CD14-positive monocyte (primary cell): ENCODE data around the gene TNNT2. TPM values are rescaled to one million over a fixed set of nuclear protein-coding genes. Genes with fewer than 3 reads are reported as not detected.
A peak's percentile ranks its signal among the peaks of the same experiment; 100 is the strongest.

Experiments used
- DNase-seq, 3 donors: peaks; one replicate each; pipeline ENCODE4 v3.0.0-alpha.2; 2011 to 2022
- H2AFZ ChIP-seq: 2 replicates; pipeline ENCODE4 v1.6.0; 2012; ENCODE audit warnings: mild to moderate bottlenecking, low read depth, low read length, inconsistent platforms; ENCODE audit not compliant: insufficient read depth, poor library complexity, severe bottlenecking
- H3K27ac ChIP-seq, 2 donors: 1 replicate in 1 of 2; 2 replicates in 1 of 2; pipeline ENCODE4 v1.5.1; 2012 to 2013; ENCODE audit warnings: low read length in 2 of 2, control low read depth in 1 of 2, inconsistent platforms in 1 of 2, low read depth in 1 of 2, mild to moderate bottlenecking in 1 of 2
- H3K27me3 ChIP-seq, 2 donors: one replicate each; pipeline versions ENCODE4 v1.6.0 to v1.6.1; 2011 to 2013; ENCODE audit warnings: low read length in 2 of 2; ENCODE audit not compliant: control insufficient read depth in 2 of 2, insufficient read depth in 2 of 2
- H3K36me3 ChIP-seq, 2 donors: replicated peaks in 1 of 2; 1 replicate in 1 of 2; 2 replicates in 1 of 2; pipeline versions ENCODE4 v1.5.1 to v1.6.1; 2012 to 2013; ENCODE audit warnings: low read length in 2 of 2, control low read depth in 1 of 2, inconsistent platforms in 1 of 2, mild to moderate bottlenecking in 1 of 2; ENCODE audit not compliant: insufficient read depth in 2 of 2, control insufficient read depth in 1 of 2
- H3K4me1 ChIP-seq, 2 donors: 1 replicate in 1 of 2; 2 replicates in 1 of 2; pipeline versions ENCODE4 v1.5.1 to v1.6.1; 2012 to 2013; ENCODE audit warnings: low read length in 2 of 2, control low read depth in 1 of 2, inconsistent platforms in 1 of 2, mild to moderate bottlenecking in 1 of 2, moderate library complexity in 1 of 2; ENCODE audit not compliant: insufficient read depth in 2 of 2, control insufficient read depth in 1 of 2
- H3K4me2 ChIP-seq: replicated peaks from 2 replicates; pipeline ENCODE3; 2012; ENCODE audit warnings: low read length, moderate library complexity, mild to moderate bottlenecking; ENCODE audit not compliant: poor library complexity, severe bottlenecking; ENCODE audit errors: extremely low read depth
- H3K4me3 ChIP-seq, 3 experiments: fragments of 200-600 bp in 1 of 3; sonication (generic) in 1 of 3; replicated peaks in 1 of 3; 1 replicate in 2 of 3; 2 replicates in 1 of 3; pipeline ENCODE4 v1.5.1; 2011 to 2013; ENCODE audit warnings: low read length in 3 of 3, mild to moderate bottlenecking in 3 of 3, control low read depth in 2 of 3, low read depth in 2 of 3, inconsistent platforms in 1 of 3, moderate library complexity in 1 of 3
- H3K79me2 ChIP-seq: 2 replicates; pipeline ENCODE4 v1.6.0; 2012; ENCODE audit warnings: mild to moderate bottlenecking, control low read depth, inconsistent platforms, low read length, moderate library complexity; ENCODE audit not compliant: insufficient read depth
- H3K9ac ChIP-seq: 2 replicates; pipeline ENCODE4 v1.6.0; 2017; ENCODE audit warnings: low read length, mild to moderate bottlenecking; ENCODE audit not compliant: insufficient read depth, poor library complexity, severe bottlenecking
- H3K9me3 ChIP-seq, 2 donors: replicated peaks in 1 of 2; 1 replicate in 1 of 2; 2 replicates in 1 of 2; pipeline versions ENCODE4 v1.5.1 to v1.6.1; 2012 to 2013; ENCODE audit warnings: low read length in 2 of 2, control low read depth in 1 of 2; ENCODE audit not compliant: control insufficient read depth in 1 of 2, insufficient read depth in 1 of 2
- H4K20me1 ChIP-seq: 2 replicates; pipeline ENCODE4 v1.6.0; 2012; ENCODE audit warnings: mild to moderate bottlenecking, low read length, control low read depth, moderate library complexity; ENCODE audit not compliant: insufficient read depth
- H3K27ac Mint-ChIP-seq, 7 donors: one replicate each; pipeline ENCODE4 v1.8.0; 2020; ENCODE audit warnings: mild to moderate bottlenecking in 7 of 7, mixed read lengths in 7 of 7, moderate library complexity in 6 of 7, inconsistent platforms in 2 of 7
- H3K27me3 Mint-ChIP-seq, 3 donors: one replicate each; pipeline ENCODE4 v1.8.0; 2021 to 2022; ENCODE audit warnings: low read depth in 3 of 3, mild to moderate bottlenecking in 3 of 3, mixed read lengths in 3 of 3, moderate library complexity in 3 of 3, inconsistent platforms in 1 of 3
- H3K36me3 Mint-ChIP-seq, 2 donors: one replicate each; pipeline ENCODE4 v1.8.0; 2020; ENCODE audit warnings: mixed read lengths in 2 of 2, inconsistent platforms in 1 of 2, mild to moderate bottlenecking in 1 of 2
- H3K4me1 Mint-ChIP-seq: one replicate; pipeline ENCODE4 v1.8.0; 2020; ENCODE audit warnings: mild to moderate bottlenecking, mixed read lengths
- H3K4me3 Mint-ChIP-seq, 2 donors: one replicate each; pipeline ENCODE4 v1.8.0; 2020; ENCODE audit warnings: mild to moderate bottlenecking in 2 of 2, mixed read lengths in 2 of 2, moderate library complexity in 1 of 2
- H3K9me3 Mint-ChIP-seq, 7 donors: one replicate each; pipeline ENCODE4 v1.8.0; 2020 to 2022; ENCODE audit warnings: mixed read lengths in 7 of 7, mild to moderate bottlenecking in 6 of 7, moderate library complexity in 6 of 7, inconsistent platforms in 2 of 7
- WGBS: methylation state at CpG from one replicate; pipeline ENCODE4 v1.1.5; 2013; ENCODE audit warnings: missing lambda C conversion rate; ENCODE audit not compliant: insufficient coverage; 5-methylcytosine and 5-hydroxymethylcytosine counted together
- intact Hi-C, 2 donors: fragments of 100-400 bp; cut with micrococcal nuclease; formaldehyde crosslinking; loops; one replicate each; pipeline versions ENCODE4 v1.15.0 to v1.15.1; 2023
- polyA plus RNA-seq, 3 donors: library from polyadenylated mRNA; depleted of rRNA in 1 of 3; unstranded in 2 of 3; stranded (reverse) in 1 of 3; fragments of 300-500 nt in 2 of 3; fragments of >200 nt in 1 of 3; fragmentation: Illumina TruSeq in 2 of 3; gene quantifications; 1 replicate in 2 of 3; 2 replicates in 1 of 3; pipeline ENCODE4 v1.2.3, GENCODE V29; 2012 to 2021
- TF ChIP-seq, protein P1 (sequence below): fragments of 200-600 bp; IDR thresholded peaks from one replicate; pipeline ENCODE4 v1.8.0; 2022; ENCODE audit warnings: antibody characterized with exemption, mild to moderate bottlenecking

TNNT2 gene
- polyA plus RNA-seq, 3 donors: not detected

DNA sequence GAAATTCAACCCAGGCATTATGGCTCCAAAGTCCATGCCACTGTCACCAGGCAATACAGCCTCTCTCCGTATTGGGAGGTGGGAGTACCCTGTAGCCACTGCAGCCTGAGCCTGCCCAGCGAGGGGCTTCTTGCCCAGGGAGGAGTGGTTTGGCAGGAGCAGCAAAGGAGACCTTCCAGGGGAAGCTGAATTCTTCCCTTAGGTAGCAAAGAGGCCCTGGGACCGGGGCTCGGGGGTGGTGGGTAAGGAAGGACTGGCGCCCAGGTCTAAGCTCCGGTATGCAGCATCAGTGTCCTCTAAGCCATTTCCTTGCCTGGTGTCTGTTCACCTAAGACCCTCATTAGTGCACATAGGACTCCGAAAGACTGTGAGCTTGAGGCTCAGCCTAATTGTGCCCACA, 17.0 kb downstream of the TNNT2 start:
- Histone ChIP-seq H2AFZ (no peak overlapping the region), H3K27me3 (no peaks in the 10 kb centered on the region), H4K20me1 (no peaks in the 10 kb centered on the region), H3K79me2 (no peaks in the 10 kb centered on the region), H3K4me2 (no peak overlapping the region), H3K4me1 (no peaks in the 10 kb centered on the region), H3K9me3 (no peaks in the 10 kb centered on the region), H3K9ac (no peak overlapping the region), H3K27ac (no peak overlapping the region), H3K36me3 (no peaks in the 10 kb centered on the region), H3K4me3 (no peak overlapping the region)
- Mint-ChIP-seq H3K27me3 (peaks cover 5 to 6% (median 5%) of the 10 kb centered on the region in 3 donors), H3K4me1 (no peaks in the 10 kb centered on the region), H3K9me3 (peaks cover 0 to 1% (median 0%) of the 10 kb centered on the region in 7 donors), H3K4me3 (no peak overlapping the region), H3K36me3 (no peaks in the 10 kb centered on the region), H3K27ac (no peak overlapping the region)
- TF ChIP-seq, protein P1, sequence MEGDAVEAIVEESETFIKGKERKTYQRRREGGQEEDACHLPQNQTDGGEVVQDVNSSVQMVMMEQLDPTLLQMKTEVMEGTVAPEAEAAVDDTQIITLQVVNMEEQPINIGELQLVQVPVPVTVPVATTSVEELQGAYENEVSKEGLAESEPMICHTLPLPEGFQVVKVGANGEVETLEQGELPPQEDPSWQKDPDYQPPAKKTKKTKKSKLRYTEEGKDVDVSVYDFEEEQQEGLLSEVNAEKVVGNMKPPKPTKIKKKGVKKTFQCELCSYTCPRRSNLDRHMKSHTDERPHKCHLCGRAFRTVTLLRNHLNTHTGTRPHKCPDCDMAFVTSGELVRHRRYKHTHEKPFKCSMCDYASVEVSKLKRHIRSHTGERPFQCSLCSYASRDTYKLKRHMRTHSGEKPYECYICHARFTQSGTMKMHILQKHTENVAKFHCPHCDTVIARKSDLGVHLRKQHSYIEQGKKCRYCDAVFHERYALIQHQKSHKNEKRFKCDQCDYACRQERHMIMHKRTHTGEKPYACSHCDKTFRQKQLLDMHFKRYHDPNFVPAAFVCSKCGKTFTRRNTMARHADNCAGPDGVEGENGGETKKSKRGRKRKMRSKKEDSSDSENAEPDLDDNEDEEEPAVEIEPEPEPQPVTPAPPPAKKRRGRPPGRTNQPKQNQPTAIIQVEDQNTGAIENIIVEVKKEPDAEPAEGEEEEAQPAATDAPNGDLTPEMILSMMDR: no peak
- 100% methylated on average over 1 of the region's 7 CpGs for WGBS
- no peak for DNase-seq
- intact Hi-C loops: no loop called here

DNA sequence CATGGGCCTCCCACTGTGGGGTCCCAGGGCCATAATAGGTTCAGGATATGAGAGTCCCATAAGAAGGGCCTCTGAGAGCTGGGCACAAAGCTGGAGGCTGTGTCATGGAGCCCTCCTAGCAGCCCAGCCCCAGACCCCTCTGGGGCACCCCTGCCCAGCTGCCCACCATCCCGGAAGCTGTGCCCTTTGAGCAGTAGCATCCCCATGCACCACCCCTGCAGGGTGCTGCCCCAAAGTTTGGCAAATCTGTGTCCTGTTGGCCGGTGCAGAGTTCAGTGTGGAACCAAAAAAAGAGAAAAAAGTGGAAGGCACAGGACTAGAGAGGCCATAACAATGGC, 17.6 kb downstream of the TNNT2 start:
- Mint-ChIP-seq H3K27ac (peak overlapping the region in 1 of 7 donors; percentile 71), H3K4me3 (no peak overlapping the region)

More for the DNA sequence above, 17.6 kb downstream of the TNNT2 start:
- Histone ChIP-seq H3K27me3 (no peaks in the 10 kb centered on the region), H3K4me2 (no peak overlapping the region), H3K36me3 (no peaks in the 10 kb centered on the region), H3K27ac (no peak overlapping the region), H4K20me1 (no peaks in the 10 kb centered on the region), H3K4me1 (no peaks in the 10 kb centered on the region), H3K79me2 (no peaks in the 10 kb centered on the region), H3K9me3 (no peaks in the 10 kb centered on the region), H3K4me3 (no peak overlapping the region), H3K9ac (no peak overlapping the region), H2AFZ (no peak overlapping the region)
- WGBS: 95% methylated on average over 2 of the region's 2 CpGs
- peaks cover 5 to 6% (median 6%) of the 10 kb centered on the region in 3 donors for H3K27me3 Mint-ChIP-seq
- DNase-seq: no peak
- intact Hi-C loops: no loop called here
- TF ChIP-seq, protein P1: no peak
- H3K9me3 Mint-ChIP-seq: peaks cover 0 to 1% (median 0%) of the 10 kb centered on the region in 7 donors
- H3K36me3 Mint-ChIP-seq: no peaks in the 10 kb centered on the region
- H3K4me1 Mint-ChIP-seq: no peaks in the 10 kb centered on the region
